H9 (cell line): ENCODE data around the gene GRM3. TPM values are rescaled to one million over a fixed set of nuclear protein-coding genes. Genes with fewer than 3 reads are reported as not detected.

ENCODE experiments used
- DNase-seq: peaks from one replicate; pipeline ENCODE4 v3.0.0-alpha.2; 2017
- H2AFZ ChIP-seq: one replicate; pipeline ENCODE4 v1.6.1; 2013; ENCODE audit warnings: mild to moderate bottlenecking, low read length, control low read depth, moderate library complexity
- H2AK5ac ChIP-seq: 2 replicates; pipeline ENCODE4 v1.6.1; 2013; ENCODE audit warnings: low read length, control low read depth, mixed read lengths; ENCODE audit not compliant: insufficient read length
- H2BK120ac ChIP-seq: one replicate; pipeline ENCODE4 v1.6.1; 2013; ENCODE audit warnings: low read depth, mild to moderate bottlenecking, low read length, control low read depth, inconsistent platforms; ENCODE audit not compliant: poor library complexity, severe bottlenecking
- H2BK12ac ChIP-seq: 2 replicates; pipeline ENCODE4 v1.6.1; 2013; ENCODE audit warnings: low read length, control low read depth, mixed read lengths, low read depth; ENCODE audit not compliant: insufficient read length
- H2BK15ac ChIP-seq: 2 replicates; pipeline ENCODE4 v1.6.1; 2013; ENCODE audit warnings: low read depth, low read length, control low read depth
- H2BK20ac ChIP-seq: one replicate; pipeline ENCODE4 v1.6.1; 2013; ENCODE audit warnings: low read depth, mild to moderate bottlenecking, low read length, control low read depth, inconsistent platforms; ENCODE audit not compliant: poor library complexity, severe bottlenecking
- H2BK5ac ChIP-seq: 2 replicates; pipeline ENCODE4 v1.6.1; 2013; ENCODE audit warnings: low read length, control low read depth, mixed read lengths; ENCODE audit not compliant: insufficient read length
- H3K14ac ChIP-seq: 2 replicates; pipeline ENCODE4 v1.6.1; 2013; ENCODE audit warnings: low read length, control low read depth; ENCODE audit not compliant: insufficient read depth
- H3K18ac ChIP-seq: 2 replicates; pipeline ENCODE4 v1.6.1; 2013; ENCODE audit warnings: low read depth, mild to moderate bottlenecking, mixed read lengths, low read length, control low read depth; ENCODE audit not compliant: insufficient read length
- H3K23ac ChIP-seq: 2 replicates; pipeline ENCODE4 v1.6.1; 2013; ENCODE audit warnings: low read length, control low read depth, mixed read lengths, low read depth; ENCODE audit not compliant: insufficient read length
- H3K23me2 ChIP-seq: 2 replicates; pipeline ENCODE4 v1.6.1; 2013; ENCODE audit warnings: low read depth, mild to moderate bottlenecking, mixed read lengths, low read length, control low read depth; ENCODE audit not compliant: insufficient read length, poor library complexity, severe bottlenecking
- H3K27ac ChIP-seq: 2 replicates; pipeline ENCODE4 v1.5.1; 2013; ENCODE audit warnings: low read length, control low read depth, mixed read lengths, low read depth; ENCODE audit not compliant: insufficient read length
- H3K27me3 ChIP-seq: 2 replicates; pipeline ENCODE4 v1.6.1; 2013; ENCODE audit warnings: low read length, control low read depth, inconsistent platforms; ENCODE audit not compliant: insufficient read depth
- H3K4ac ChIP-seq: 2 replicates; pipeline ENCODE4 v1.6.1; 2013; ENCODE audit warnings: low read depth, mild to moderate bottlenecking, control low read depth, inconsistent platforms, low read length, moderate library complexity
- H3K4me1 ChIP-seq: 2 replicates; pipeline ENCODE4 v1.6.1; 2013; ENCODE audit warnings: low read length, control low read depth, inconsistent platforms; ENCODE audit not compliant: insufficient read depth
- H3K4me2 ChIP-seq: 2 replicates; pipeline ENCODE4 v1.6.1; 2013; ENCODE audit warnings: low read length, control low read depth, mixed read lengths; ENCODE audit not compliant: insufficient read length, insufficient read depth
- H3K56ac ChIP-seq: 2 replicates; pipeline ENCODE4 v1.6.1; 2013; ENCODE audit warnings: low read depth, mild to moderate bottlenecking, mixed read lengths, low read length, control low read depth; ENCODE audit not compliant: insufficient read length
- H3K79me1 ChIP-seq: 2 replicates; pipeline ENCODE4 v1.6.1; 2013; ENCODE audit warnings: low read depth, mild to moderate bottlenecking, moderate library complexity, low read length, control low read depth, inconsistent platforms; ENCODE audit not compliant: insufficient read depth, poor library complexity, severe bottlenecking
- H3K79me2 ChIP-seq: 2 replicates; pipeline ENCODE4 v1.6.1; 2013; ENCODE audit warnings: low read length, control low read depth, inconsistent platforms; ENCODE audit not compliant: insufficient read depth
- H3K9ac ChIP-seq: 2 replicates; pipeline ENCODE4 v1.6.1; 2013; ENCODE audit warnings: low read length, control low read depth, mixed read lengths; ENCODE audit not compliant: insufficient read length; ENCODE audit errors: extremely low read depth
- H3K9me3 ChIP-seq: one replicate; pipeline ENCODE4 v1.6.1; 2013; ENCODE audit warnings: low read depth, low read length, inconsistent platforms; ENCODE audit not compliant: control insufficient read depth
- H3T11ph ChIP-seq: one replicate; pipeline ENCODE4 v1.6.1; 2013; ENCODE audit warnings: mild to moderate bottlenecking, low read length, control low read depth, inconsistent platforms
- H4K20me1 ChIP-seq: one replicate; pipeline ENCODE4 v1.6.1; 2013; ENCODE audit not compliant: control insufficient read depth, insufficient read length, insufficient read depth
- H4K5ac ChIP-seq: 2 replicates; pipeline ENCODE4 v1.6.1; 2013; ENCODE audit warnings: low read depth, mild to moderate bottlenecking, mixed read lengths, low read length, control low read depth; ENCODE audit not compliant: insufficient read length
- H4K8ac ChIP-seq: replicated peaks from 2 replicates; pipeline ENCODE4 v1.6.1; 2013; ENCODE audit warnings: low read length, control low read depth, mixed read lengths, low read depth; ENCODE audit not compliant: insufficient read length
- H4K91ac ChIP-seq: 2 replicates; pipeline ENCODE4 v1.6.1; 2013; ENCODE audit warnings: low read depth, mild to moderate bottlenecking, moderate library complexity, mixed read lengths, low read length, control low read depth; ENCODE audit not compliant: insufficient read length
- H3K27ac Mint-ChIP-seq, 3 experiments: 2 replicates in 2 of 3; 3 replicates in 1 of 3; pipeline ENCODE4 v1.8.0; 2020 to 2021; ENCODE audit warnings: mixed read lengths in 3 of 3, mild to moderate bottlenecking in 1 of 3, moderate library complexity in 1 of 3
- H3K27me3 Mint-ChIP-seq: 2 replicates; pipeline ENCODE4 v1.8.0; 2021; ENCODE audit warnings: low read depth, mild to moderate bottlenecking, moderate library complexity, mixed read lengths
- H3K36me3 Mint-ChIP-seq, 3 experiments: 2 replicates in 2 of 3; 3 replicates in 1 of 3; pipeline ENCODE4 v1.8.0; 2020 to 2021; ENCODE audit warnings: low read depth in 3 of 3, mixed read lengths in 3 of 3; ENCODE audit not compliant: insufficient read depth in 1 of 3
- H3K4me1 Mint-ChIP-seq, 2 experiments: 2 replicates each; pipeline ENCODE4 v1.8.0; 2020; ENCODE audit warnings: mixed read lengths in 2 of 2
- H3K4me3 Mint-ChIP-seq, 2 experiments: 2 replicates in 1 of 2; 3 replicates in 1 of 2; pipeline ENCODE4 v1.8.0; 2020 to 2021; ENCODE audit warnings: mild to moderate bottlenecking in 2 of 2, mixed read lengths in 2 of 2, moderate library complexity in 1 of 2
- H3K9me3 Mint-ChIP-seq, 2 experiments: 2 replicates in 1 of 2; 3 replicates in 1 of 2; pipeline ENCODE4 v1.8.0; 2020; ENCODE audit warnings: mild to moderate bottlenecking in 2 of 2, mixed read lengths in 2 of 2, moderate library complexity in 1 of 2
- CTCF ChIP-seq: fragments of 200-600 bp; sonication (generic); conservative IDR thresholded peaks from 3 replicates; pipeline ENCODE4 v1.8.0; 2021; ENCODE audit warnings: antibody characterized with exemption, mild to moderate bottlenecking
- total RNA-seq: library from RNA; stranded (reverse); gene quantifications from 2 replicates; pipeline ENCODE4 v1.2.1, GENCODE V29; 2021

Gene GRM3
- total RNA-seq, 1 experiment from 2014 or later: 0.15 TPM

- no peak overlapping the region for H2AK5ac ChIP-seq
- H3K27me3 ChIP-seq: no peaks in the 10 kb centered on the region
- H2BK12ac ChIP-seq: no peak overlapping the region
- no peak overlapping the region for H3K23ac ChIP-seq
- Mint-ChIP-seq H3K4me3 (no peak overlapping the region), H3K27me3 (no peaks in the 10 kb centered on the region), H3K36me3 (no peaks in the 10 kb centered on the region), H3K27ac (no peak overlapping the region), H3K9me3 (no peaks in the 10 kb centered on the region), H3K4me1 (no peaks in the 10 kb centered on the region; a peak in 1 of 4 replicates)
- no peak overlapping the region for H3K14ac ChIP-seq
- no peak for DNase-seq
- no peak overlapping the region for H4K8ac ChIP-seq
- no peaks in the 10 kb centered on the region for H3K9me3 ChIP-seq
- H3K4ac ChIP-seq: no peak overlapping the region
- H3K56ac ChIP-seq: no peak overlapping the region
- no peaks in the 10 kb centered on the region for H3K79me1 ChIP-seq
- H2BK20ac ChIP-seq: no peak overlapping the region
- no peak overlapping the region for H3T11ph ChIP-seq
- H3K4me2 ChIP-seq: no peak overlapping the region
- no peaks in the 10 kb centered on the region for H3K79me2 ChIP-seq
- H4K91ac ChIP-seq: no peak overlapping the region
- no peak overlapping the region for H2BK15ac ChIP-seq
- TF ChIP-seq CTCF: no peak
- no peak overlapping the region for H3K9ac ChIP-seq
- no peaks in the 10 kb centered on the region for H3K23me2 ChIP-seq
- no peaks in the 10 kb centered on the region for H3K4me1 ChIP-seq
- no peak overlapping the region for H3K27ac ChIP-seq
- no peak overlapping the region for H2BK5ac ChIP-seq
- no peak overlapping the region for H3K18ac ChIP-seq
- no peak overlapping the region for H4K5ac ChIP-seq
- no peaks in the 10 kb centered on the region for H4K20me1 ChIP-seq
- no peak overlapping the region for H2AFZ ChIP-seq
- no peak overlapping the region for H2BK120ac ChIP-seq
Observed at GRCh38 chr7:86778271-86778670, 134.6 kb downstream of the GRM3 start.
